Keratinocyte (primary cell): ENCODE results near the gene DDIAS.

ENCODE experiments used
- EZH2 ChIP-seq: IDR thresholded peaks from one replicate; pipeline ENCODE4 v1.6.1; 2012; ENCODE audit warnings: inconsistent platforms, mild to moderate bottlenecking, low read length, moderate library complexity
- TF ChIP-seq, protein P1 (sequence below), 3 experiments: IDR thresholded peaks in 1 of 3; conservative IDR thresholded peaks in 1 of 3; optimal IDR thresholded peaks in 1 of 3; 2 replicates in 2 of 3; 3 replicates in 1 of 3; pipeline versions ENCODE3 to v1.5.1; 2011; ENCODE audit warnings: low read length in 3 of 3, mild to moderate bottlenecking in 3 of 3, moderate library complexity in 2 of 3, control low read depth in 1 of 3, inconsistent platforms in 1 of 3; ENCODE audit not compliant: insufficient read depth in 2 of 3; ENCODE audit errors: extremely low read depth in 1 of 3

DNA sequence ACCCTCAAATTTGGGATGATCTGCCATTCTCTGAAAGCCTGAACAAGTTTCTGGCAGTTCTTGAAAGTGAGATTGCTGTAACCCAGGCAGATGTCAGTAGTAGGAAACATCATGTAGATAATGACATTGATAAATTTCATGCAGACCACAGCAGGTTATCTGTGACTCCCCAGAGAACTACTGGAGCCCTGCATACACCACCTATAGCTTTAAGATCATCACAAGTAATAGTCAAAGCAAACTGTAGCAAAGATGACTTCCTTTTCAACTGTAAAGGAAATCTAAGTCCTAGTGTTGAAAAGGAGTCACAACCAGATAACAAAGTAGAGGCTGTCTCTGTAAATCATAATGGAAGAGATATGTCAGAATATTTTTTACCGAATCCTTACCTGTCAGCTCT, 31.0 kb downstream of the DDIAS start:
- TF ChIP-seq, protein P1, sequence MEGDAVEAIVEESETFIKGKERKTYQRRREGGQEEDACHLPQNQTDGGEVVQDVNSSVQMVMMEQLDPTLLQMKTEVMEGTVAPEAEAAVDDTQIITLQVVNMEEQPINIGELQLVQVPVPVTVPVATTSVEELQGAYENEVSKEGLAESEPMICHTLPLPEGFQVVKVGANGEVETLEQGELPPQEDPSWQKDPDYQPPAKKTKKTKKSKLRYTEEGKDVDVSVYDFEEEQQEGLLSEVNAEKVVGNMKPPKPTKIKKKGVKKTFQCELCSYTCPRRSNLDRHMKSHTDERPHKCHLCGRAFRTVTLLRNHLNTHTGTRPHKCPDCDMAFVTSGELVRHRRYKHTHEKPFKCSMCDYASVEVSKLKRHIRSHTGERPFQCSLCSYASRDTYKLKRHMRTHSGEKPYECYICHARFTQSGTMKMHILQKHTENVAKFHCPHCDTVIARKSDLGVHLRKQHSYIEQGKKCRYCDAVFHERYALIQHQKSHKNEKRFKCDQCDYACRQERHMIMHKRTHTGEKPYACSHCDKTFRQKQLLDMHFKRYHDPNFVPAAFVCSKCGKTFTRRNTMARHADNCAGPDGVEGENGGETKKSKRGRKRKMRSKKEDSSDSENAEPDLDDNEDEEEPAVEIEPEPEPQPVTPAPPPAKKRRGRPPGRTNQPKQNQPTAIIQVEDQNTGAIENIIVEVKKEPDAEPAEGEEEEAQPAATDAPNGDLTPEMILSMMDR (optimal IDR thresholded peaks at IDR 0.05 in 1 of 3, IDR thresholded peaks at IDR 0.05 in 1 of 3, conservative IDR thresholded peaks at IDR 0.05 in 1 of 3; ENCODE audit: extremely low read depth in 1 of 3, insufficient read depth in 2 of 3, low read length in 3 of 3), result no peak
- no peak for TF ChIP-seq EZH2
